Activated T-cell treated with anti-CD3 and anti-CD28 coated beads, Interleukin-2, amount 50 U/mL, for 24 hours (primary cell): Measurements from ENCODE around the gene PCDH9.
"Not testable (repeated sequence)": the region's sequence is repeated elsewhere in the genome, so short reads cannot be mapped to it uniquely, and the experiment has no call there.

Experiments used
- DNase-seq: peaks from one replicate; pipeline ENCODE4 v3.0.0-alpha.2; 2020
- H3K27ac Mint-ChIP-seq: 2 replicates; pipeline ENCODE4 v1.8.0; 2020; ENCODE audit warnings: mild to moderate bottlenecking, mixed read lengths
- H3K27me3 Mint-ChIP-seq: 2 replicates; pipeline ENCODE4 v1.8.0; 2020; ENCODE audit warnings: mixed read lengths
- H3K36me3 Mint-ChIP-seq: 2 replicates; pipeline ENCODE4 v1.8.0; 2020; ENCODE audit warnings: low read depth, mixed read lengths
- H3K4me1 Mint-ChIP-seq: 2 replicates; pipeline ENCODE4 v1.8.0; 2020; ENCODE audit warnings: low read depth, mixed read lengths
- H3K4me3 Mint-ChIP-seq: 2 replicates; pipeline ENCODE4 v1.8.0; 2020; ENCODE audit warnings: mild to moderate bottlenecking, moderate library complexity, mixed read lengths
- H3K9me3 Mint-ChIP-seq: 2 replicates; pipeline ENCODE4 v1.8.0; 2020; ENCODE audit warnings: mixed read lengths

Gene PCDH9

DNA sequence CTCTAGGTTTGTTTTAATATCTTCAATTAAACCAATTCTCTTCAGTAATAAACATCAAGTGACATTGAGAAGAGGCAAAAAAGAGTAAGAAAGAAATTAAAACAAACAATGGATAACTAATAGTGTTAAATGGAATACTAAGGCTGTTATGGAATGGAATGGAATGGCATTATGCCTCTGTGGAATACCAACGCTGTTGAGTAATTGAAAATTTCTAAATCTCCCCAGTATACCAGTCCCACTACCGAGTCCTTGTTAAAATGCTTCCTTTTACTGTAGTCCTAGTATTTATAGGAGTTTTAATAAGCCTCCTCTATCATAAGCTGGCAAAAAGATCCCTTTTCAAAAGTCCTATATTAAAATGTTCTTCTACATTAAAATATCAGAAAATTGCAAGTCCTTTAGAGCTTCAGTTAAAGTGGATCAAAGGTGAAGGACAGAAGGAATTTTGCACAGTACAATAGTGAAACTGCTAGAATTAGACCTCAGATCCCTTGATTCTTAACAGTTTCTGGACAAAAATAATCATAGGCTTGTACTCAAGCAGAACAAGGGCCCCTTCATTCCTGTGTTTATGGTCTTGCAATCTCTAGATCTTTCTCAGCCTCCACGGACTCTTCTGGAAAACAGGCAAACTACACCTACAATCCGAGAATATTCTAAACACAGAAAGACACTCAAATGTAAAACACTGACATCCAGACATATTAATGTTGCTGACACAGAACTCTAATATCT is 128.2 kb downstream of the PCDH9 start:
- no peak overlapping the region for H3K27ac Mint-ChIP-seq
- DNase-seq: no peak
- H3K4me3 Mint-ChIP-seq: no peak overlapping the region
- H3K36me3 Mint-ChIP-seq: no peaks in the 10 kb centered on the region
- no peaks in the 10 kb centered on the region for H3K4me1 Mint-ChIP-seq
- no peaks in the 10 kb centered on the region for H3K27me3 Mint-ChIP-seq
- H3K9me3 Mint-ChIP-seq: no peaks in the 10 kb centered on the region

- H3K27ac Mint-ChIP-seq: no peak overlapping the region
Measured at GRCh38 chr13:67100730-67101129, 129.4 kb downstream of the PCDH9 start.

DNA sequence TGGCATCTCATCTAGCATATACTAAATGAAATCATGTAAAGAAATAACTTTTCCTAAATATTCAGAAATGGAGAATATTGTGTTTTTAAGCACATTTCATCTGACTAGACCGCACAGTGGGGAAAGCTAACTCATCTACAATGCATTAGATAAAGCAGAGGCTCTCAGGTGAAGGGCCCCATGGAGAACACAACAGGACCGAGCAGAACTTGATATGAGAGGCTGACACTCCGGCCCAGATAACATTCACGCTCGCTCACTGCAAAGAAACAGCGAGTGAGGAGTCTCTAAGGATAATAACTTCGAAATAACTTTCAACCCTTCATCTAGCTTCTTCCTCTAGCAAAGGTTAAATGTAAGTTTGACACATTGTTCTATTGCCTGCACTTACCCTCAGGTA is 130.6 kb downstream of the PCDH9 start:
- Mint-ChIP-seq H3K27ac (no peak overlapping the region), H3K9me3 (no peaks in the 10 kb centered on the region), H3K4me3 (no peak overlapping the region), H3K36me3 (no peaks in the 10 kb centered on the region), H3K27me3 (no peaks in the 10 kb centered on the region), H3K4me1 (no peaks in the 10 kb centered on the region)
- DNase-seq: no peak

More at GRCh38 chr13:67100730-67101129, 129.4 kb downstream of the PCDH9 start:
- Mint-ChIP-seq H3K36me3 (no peaks in the 10 kb centered on the region), H3K9me3 (no peaks in the 10 kb centered on the region), H3K27me3 (no peaks in the 10 kb centered on the region), H3K4me1 (no peaks in the 10 kb centered on the region), H3K4me3 (no peak overlapping the region)
- DNase-seq: no peak

- Mint-ChIP-seq H3K9me3 (no peaks in the 10 kb centered on the region), H3K36me3 (no peaks in the 10 kb centered on the region), H3K27ac (no peak overlapping the region), H3K4me3 (no peak overlapping the region), H3K4me1 (no peaks in the 10 kb centered on the region), H3K27me3 (no peaks in the 10 kb centered on the region)
- DNase-seq: no peak
Measured at GRCh38 chr13:67097892-67098452, 132.2 kb downstream of the PCDH9 start.

GRCh38 chr13:67096893-67097292 is 133.2 kb downstream of the PCDH9 start:
- H3K4me1 Mint-ChIP-seq, H3K36me3 Mint-ChIP-seq, H3K27me3 Mint-ChIP-seq, H3K9me3 Mint-ChIP-seq, H3K4me3 Mint-ChIP-seq, DNase-seq, H3K27ac Mint-ChIP-seq: not testable (repeated sequence)

DNA sequence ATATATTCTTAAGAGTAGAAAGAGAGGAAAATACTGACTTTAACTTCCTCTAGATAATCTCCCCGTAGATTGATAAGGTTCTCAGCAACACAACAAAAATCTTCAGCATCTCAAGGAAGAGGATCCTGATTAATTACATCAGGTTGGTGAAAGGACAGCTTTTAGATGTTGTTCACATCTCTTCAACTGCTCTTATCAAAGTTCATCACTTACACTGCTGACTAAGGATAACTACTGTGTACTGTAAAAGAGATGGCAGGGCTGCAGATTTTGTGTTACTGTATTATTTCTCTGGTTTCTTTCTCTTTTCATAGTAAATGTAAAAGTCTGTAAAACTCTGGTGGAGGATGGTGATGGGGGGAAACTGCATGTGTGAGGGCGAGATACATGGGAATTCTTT is 133.7 kb downstream of the PCDH9 start:
- Mint-ChIP-seq H3K9me3 (no peaks in the 10 kb centered on the region), H3K4me1 (no peaks in the 10 kb centered on the region), H3K4me3 (no peak overlapping the region), H3K27me3 (no peaks in the 10 kb centered on the region), H3K27ac (no peak overlapping the region), H3K36me3 (no peaks in the 10 kb centered on the region)
- no peak for DNase-seq

DNA sequence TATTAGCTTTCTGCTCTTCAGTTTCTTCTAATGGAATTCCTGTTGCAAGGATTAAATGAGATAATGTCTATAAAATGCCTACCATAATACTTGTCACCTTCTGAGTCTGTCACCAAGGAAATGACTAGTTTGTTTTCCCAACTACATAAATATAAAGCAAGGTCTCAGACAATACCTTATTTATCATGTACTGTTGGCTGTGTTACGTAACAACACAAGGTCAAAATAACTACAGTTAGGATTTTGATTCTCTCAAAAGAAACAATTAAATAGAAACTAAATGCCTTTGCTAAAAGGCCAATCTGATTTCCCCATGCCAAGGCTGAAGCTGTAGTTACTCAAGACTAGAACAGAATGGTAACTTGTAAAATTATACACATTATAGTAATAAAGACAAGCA is 134.5 kb downstream of the PCDH9 start:
- Mint-ChIP-seq H3K36me3 (no peaks in the 10 kb centered on the region), H3K4me1 (no peaks in the 10 kb centered on the region), H3K27ac (no peak overlapping the region), H3K4me3 (no peak overlapping the region), H3K9me3 (no peaks in the 10 kb centered on the region), H3K27me3 (no peaks in the 10 kb centered on the region)
- DNase-seq: no peak

GRCh38 chr13:67094952-67095351 is 135.2 kb downstream of the PCDH9 start:
- Mint-ChIP-seq H3K27me3 (no peaks in the 10 kb centered on the region), H3K4me1 (no peaks in the 10 kb centered on the region), H3K36me3 (no peaks in the 10 kb centered on the region), H3K9me3 (no peaks in the 10 kb centered on the region), H3K27ac (no peak overlapping the region), H3K4me3 (no peak overlapping the region)
- DNase-seq: no peak

DNA sequence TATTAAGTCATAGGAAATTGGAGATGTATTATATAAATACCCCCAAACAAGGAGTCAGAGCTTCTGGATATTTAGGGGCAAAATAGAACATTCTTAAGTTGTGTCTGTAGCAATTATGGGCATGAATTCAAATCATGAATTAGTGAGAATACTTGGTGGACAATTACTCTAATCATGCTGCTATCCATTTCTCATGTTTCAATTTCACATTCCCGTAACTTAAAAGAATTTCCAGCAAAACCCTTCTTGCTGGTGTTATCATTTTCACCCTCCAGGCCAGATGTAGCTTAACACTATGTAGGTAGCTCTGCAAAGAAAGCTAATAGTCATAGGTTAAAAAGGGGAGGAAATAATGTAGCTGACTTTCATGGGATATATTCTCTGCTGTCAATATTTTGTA is 136.1 kb downstream of the PCDH9 start:
- Mint-ChIP-seq H3K9me3 (no peaks in the 10 kb centered on the region), H3K36me3 (no peaks in the 10 kb centered on the region), H3K27me3 (no peaks in the 10 kb centered on the region), H3K4me1 (no peaks in the 10 kb centered on the region), H3K27ac (no peak overlapping the region), H3K4me3 (no peak overlapping the region)
- no peak for DNase-seq

- no peak for DNase-seq
- H3K36me3 Mint-ChIP-seq: no peaks in the 10 kb centered on the region
- H3K9me3 Mint-ChIP-seq: no peaks in the 10 kb centered on the region
- no peaks in the 10 kb centered on the region for H3K27me3 Mint-ChIP-seq
- H3K27ac Mint-ChIP-seq: no peak overlapping the region
- no peaks in the 10 kb centered on the region for H3K4me1 Mint-ChIP-seq
- H3K4me3 Mint-ChIP-seq: no peak overlapping the region
Measured at GRCh38 chr13:67091603-67092002, 138.5 kb downstream of the PCDH9 start.

DNA sequence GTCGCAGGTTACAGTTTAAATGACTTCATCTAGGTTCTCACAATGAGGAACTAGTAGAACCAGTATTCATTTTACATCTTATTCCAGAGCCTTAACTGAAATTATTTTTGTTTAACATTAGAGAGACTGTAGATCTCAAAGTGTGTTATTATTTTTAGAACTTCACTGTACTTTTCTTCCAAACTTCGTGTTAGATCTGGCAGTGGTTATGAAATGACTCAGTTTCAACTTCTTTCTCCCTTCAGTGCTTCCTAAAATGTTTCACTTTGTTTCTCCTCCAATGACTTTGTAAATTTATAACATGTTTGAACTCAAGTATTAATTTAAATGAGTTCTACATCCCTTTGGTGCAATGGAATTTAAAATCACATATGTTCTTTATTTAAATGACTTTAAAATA is 139.3 kb downstream of the PCDH9 start:
- no peaks in the 10 kb centered on the region for H3K9me3 Mint-ChIP-seq
- H3K27ac Mint-ChIP-seq: no peak overlapping the region
- H3K36me3 Mint-ChIP-seq: no peaks in the 10 kb centered on the region
- no peaks in the 10 kb centered on the region for H3K4me1 Mint-ChIP-seq
- DNase-seq: no peak
- no peaks in the 10 kb centered on the region for H3K27me3 Mint-ChIP-seq
- H3K4me3 Mint-ChIP-seq: no peak overlapping the region

- no peaks in the 10 kb centered on the region for H3K27me3 Mint-ChIP-seq
- H3K9me3 Mint-ChIP-seq: no peaks in the 10 kb centered on the region
- no peaks in the 10 kb centered on the region for H3K36me3 Mint-ChIP-seq
- no peak overlapping the region for H3K4me3 Mint-ChIP-seq
- no peak overlapping the region for H3K27ac Mint-ChIP-seq
- DNase-seq: no peak
- no peaks in the 10 kb centered on the region for H3K4me1 Mint-ChIP-seq
Measured at GRCh38 chr13:67087527-67087926, 142.6 kb downstream of the PCDH9 start.

- H3K9me3 Mint-ChIP-seq: no peaks in the 10 kb centered on the region
- H3K4me1 Mint-ChIP-seq: no peaks in the 10 kb centered on the region
- no peak for DNase-seq
- H3K27me3 Mint-ChIP-seq: no peaks in the 10 kb centered on the region
- H3K4me3 Mint-ChIP-seq: no peak overlapping the region
- no peak overlapping the region for H3K27ac Mint-ChIP-seq
- no peaks in the 10 kb centered on the region for H3K36me3 Mint-ChIP-seq
Measured at GRCh38 chr13:67086260-67086659, 143.9 kb downstream of the PCDH9 start.

DNA sequence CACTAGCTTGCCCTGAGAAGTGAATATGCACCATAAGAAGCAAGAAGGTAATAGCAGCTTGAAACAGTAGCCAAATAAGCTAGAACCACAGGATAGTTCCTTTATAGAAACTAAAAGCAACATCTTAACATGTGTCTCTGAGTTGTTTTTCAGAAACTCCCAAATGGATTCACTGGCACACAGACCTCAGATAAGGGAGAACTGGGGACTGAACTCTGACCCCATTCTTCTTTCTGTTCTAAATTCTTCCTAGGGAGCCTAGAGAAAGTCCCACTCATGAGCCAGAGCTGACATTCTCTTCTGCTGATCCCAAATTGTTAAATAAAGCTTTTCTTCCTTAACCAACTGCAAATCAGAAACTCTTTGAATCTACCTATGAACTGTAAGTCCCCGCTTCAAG is 146.1 kb downstream of the PCDH9 start:
- H3K4me3 Mint-ChIP-seq: no peak overlapping the region
- DNase-seq: no peak
- H3K27me3 Mint-ChIP-seq: no peaks in the 10 kb centered on the region
- H3K27ac Mint-ChIP-seq: no peak overlapping the region
- no peaks in the 10 kb centered on the region for H3K9me3 Mint-ChIP-seq
- H3K36me3 Mint-ChIP-seq: no peaks in the 10 kb centered on the region
- no peaks in the 10 kb centered on the region for H3K4me1 Mint-ChIP-seq

GRCh38 chr13:67083519-67083918 is 146.6 kb downstream of the PCDH9 start:
- Mint-ChIP-seq H3K36me3 (no peaks in the 10 kb centered on the region), H3K27ac (no peak overlapping the region), H3K9me3 (no peaks in the 10 kb centered on the region), H3K27me3 (no peaks in the 10 kb centered on the region), H3K4me3 (no peak overlapping the region), H3K4me1 (no peaks in the 10 kb centered on the region)
- no peak for DNase-seq

DNA sequence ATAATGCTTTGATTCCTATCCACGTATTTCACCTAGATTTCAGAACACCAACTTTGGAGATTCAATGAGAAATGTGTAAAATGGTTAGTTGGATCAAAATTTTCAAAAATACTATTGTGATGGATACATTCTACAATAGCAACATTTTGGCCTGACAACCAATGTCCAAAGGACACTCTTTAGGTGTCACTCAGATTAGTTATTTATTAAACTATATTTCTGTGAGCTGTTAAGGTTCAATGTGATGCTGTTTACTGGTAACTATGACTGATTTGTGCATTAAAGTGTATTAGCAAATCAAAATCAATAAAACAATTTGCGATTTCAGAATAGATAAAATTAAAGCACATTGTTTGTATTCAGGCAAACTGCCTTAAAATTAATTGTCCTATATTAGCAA is 149.8 kb downstream of the PCDH9 start:
- DNase-seq: no peak
- Mint-ChIP-seq H3K4me3 (no peak overlapping the region), H3K9me3 (no peaks in the 10 kb centered on the region)

More for the DNA sequence above, 149.8 kb downstream of the PCDH9 start:
- Mint-ChIP-seq H3K27ac (no peak overlapping the region), H3K27me3 (no peaks in the 10 kb centered on the region), H3K4me1 (no peaks in the 10 kb centered on the region), H3K36me3 (no peaks in the 10 kb centered on the region)
